Body of pancreas (tissue), 4 donors: Measurements from ENCODE around the gene PRUNE2.

Experiments
- CTCF ChIP-seq, 7 experiments: fragments of 450-650 bp in 4 of 7; fragments of 200-600 bp in 3 of 7; sonication (generic) in 3 of 7; IDR thresholded peaks; one replicate each; pipeline ENCODE4 v1.5.1; 2016 to 2019; ENCODE audit warnings: antibody characterized with exemption in 7 of 7
- POLR2A ChIP-seq, 3 donors: fragments of 450-650 bp; IDR thresholded peaks; one replicate each; pipeline ENCODE4 v1.6.1; 2016; ENCODE audit warnings: antibody characterized with exemption in 3 of 3, mild to moderate bottlenecking in 2 of 3

- TF ChIP-seq CTCF (IDR thresholded peaks at IDR 0.05) = no peak
- no peak for TF ChIP-seq POLR2A (IDR thresholded peaks at IDR 0.05)
These were observed 10.7 kb downstream of the PRUNE2 start for GRCh38 chr9:76895186-76895585.
